ENCODE measurements around the gene CD93.

Gene CD93

GRCh38 chr20:23060629-23061028 lies 25.5 kb downstream of the CD93 start:
- no peak for DNase-seq

GRCh38 chr20:23059846-23060245 lies 26.3 kb downstream of the CD93 start:
- DNase-seq = no peak

- no peak for DNase-seq
Observed at GRCh38 chr20:23059001-23059400, 27.1 kb downstream of the CD93 start.

GRCh38 chr20:23058240-23058639 lies 27.9 kb downstream of the CD93 start:
- DNase-seq = no peak

GRCh38 chr20:23052904-23053303 lies 33.2 kb downstream of the CD93 start:
- no peak for DNase-seq

- no peak for DNase-seq
Observed at GRCh38 chr20:23050847-23051627, 35.1 kb downstream of the CD93 start.

- no peak for DNase-seq
Observed at GRCh38 chr20:23050076-23050838, 35.9 kb downstream of the CD93 start.

- peak; percentile 45 for DNase-seq
Observed at GRCh38 chr20:23049201-23050075, 36.7 kb downstream of the CD93 start, which contains the start of gene THBD. THBD (minus strand) TSS chr20:23049672; CDS start chr20:23049504, 168 bp downstream.

GRCh38 chr20:23048283-23049200 lies 37.6 kb downstream of the CD93 start:
- DNase-seq = peak; percentile 47

- DNase-seq = no peak
Observed at GRCh38 chr20:23047738-23048214, 38.3 kb downstream of the CD93 start.

- DNase-seq = no peak
Observed at GRCh38 chr20:23047001-23047737, 39.0 kb downstream of the CD93 start.

GRCh38 chr20:23046431-23046830 lies 39.7 kb downstream of the CD93 start:
- no peak for DNase-seq

GRCh38 chr20:23043376-23043775 lies 42.7 kb downstream of the CD93 start:
- DNase-seq = no peak

- DNase-seq = no peak
Observed at GRCh38 chr20:23042270-23042669, 43.9 kb downstream of the CD93 start.

- no peak for DNase-seq
Observed at GRCh38 chr20:23039885-23040508, 46.1 kb downstream of the CD93 start.

- DNase-seq = no peak
Observed at GRCh38 chr20:23039136-23039875, 46.8 kb downstream of the CD93 start.

GRCh38 chr20:23037017-23037481 lies 49.1 kb downstream of the CD93 start:
- no peak for DNase-seq

- no peak for DNase-seq
Observed at GRCh38 chr20:23036371-23036770, 49.8 kb downstream of the CD93 start.

- no peak for DNase-seq
Observed at GRCh38 chr20:23035731-23036130, 50.4 kb downstream of the CD93 start.

Data from GOT3 (cell line).